Subcutaneous adipose tissue (tissue), 4 donors: ENCODE results near the gene PDSS2. TPM values are rescaled to one million over a fixed set of nuclear protein-coding genes. Genes with fewer than 3 reads are reported as not detected.

ENCODE experiments used
- CTCF ChIP-seq: fragments of 450-650 bp; IDR thresholded peaks from one replicate; pipeline ENCODE4 v1.5.1; 2016; ENCODE audit warnings: low read depth, mild to moderate bottlenecking, control low read depth, antibody characterized with exemption, moderate library complexity
- total RNA-seq, 4 donors: library from RNA; depleted of rRNA; stranded (reverse); fragments of >200 nt; gene quantifications; one replicate each; pipeline ENCODE4 v1.1.0, GENCODE V29; 2016

PDSS2 gene
- total RNA-seq, 4 donors from 2014 or later = 7.3 to 11.3 (median 8.9) TPM

GRCh38 chr6:107421696-107422256 is 37.6 kb downstream of the PDSS2 start:
- no peak for TF ChIP-seq CTCF

GRCh38 chr6:107419733-107420132 is 39.6 kb downstream of the PDSS2 start:
- no peak for TF ChIP-seq CTCF

- no peak for TF ChIP-seq CTCF
These were observed 41.2 kb downstream of the PDSS2 start for GRCh38 chr6:107418118-107418517.

GRCh38 chr6:107416145-107416544 is 43.2 kb downstream of the PDSS2 start:
- TF ChIP-seq CTCF = no peak

- TF ChIP-seq CTCF = no peak
These were observed 45.3 kb downstream of the PDSS2 start for GRCh38 chr6:107413966-107414645.

GRCh38 chr6:107411161-107411560 is 48.2 kb downstream of the PDSS2 start:
- no peak for TF ChIP-seq CTCF

- no peak for TF ChIP-seq CTCF
These were observed 49.4 kb downstream of the PDSS2 start for GRCh38 chr6:107409942-107410341.
